GF-D8 (cell line): Measurements from ENCODE around the gene IQGAP2.

Experiments used
- DNase-seq: peaks from one replicate; lab custom pipeline; 2025; lab: John Stamatoyannopoulos, UW

IQGAP2 gene

GRCh38 chr5:76751291-76751690 lies 348.2 kb downstream of the IQGAP2 start:
- no peak for DNase-seq

GRCh38 chr5:76754668-76755078 lies 351.6 kb downstream of the IQGAP2 start:
- DNase-seq, result no peak

GRCh38 chr5:76755779-76756637 lies 352.9 kb downstream of the IQGAP2 start:
- DNase-seq, result no peak

- DNase-seq, result no peak
Observed at GRCh38 chr5:76757049-76757448, 354.0 kb downstream of the IQGAP2 start.
